H9 (cell line): Measurements from ENCODE around the gene RWDD1. TPM values are rescaled to one million over a fixed set of nuclear protein-coding genes. Genes with fewer than 3 reads are reported as not detected.

Experiments used
- DNase-seq: peaks from one replicate; pipeline ENCODE4 v3.0.0-alpha.2; 2017
- H2AFZ ChIP-seq: one replicate; pipeline ENCODE4 v1.6.1; 2013; ENCODE audit warnings: mild to moderate bottlenecking, low read length, control low read depth, moderate library complexity
- H2AK5ac ChIP-seq: 2 replicates; pipeline ENCODE4 v1.6.1; 2013; ENCODE audit warnings: low read length, control low read depth, mixed read lengths; ENCODE audit not compliant: insufficient read length
- H2BK120ac ChIP-seq: one replicate; pipeline ENCODE4 v1.6.1; 2013; ENCODE audit warnings: low read depth, mild to moderate bottlenecking, low read length, control low read depth, inconsistent platforms; ENCODE audit not compliant: poor library complexity, severe bottlenecking
- H2BK12ac ChIP-seq: 2 replicates; pipeline ENCODE4 v1.6.1; 2013; ENCODE audit warnings: low read length, control low read depth, mixed read lengths, low read depth; ENCODE audit not compliant: insufficient read length
- H2BK15ac ChIP-seq: 2 replicates; pipeline ENCODE4 v1.6.1; 2013; ENCODE audit warnings: low read depth, low read length, control low read depth
- H2BK20ac ChIP-seq: one replicate; pipeline ENCODE4 v1.6.1; 2013; ENCODE audit warnings: low read depth, mild to moderate bottlenecking, low read length, control low read depth, inconsistent platforms; ENCODE audit not compliant: poor library complexity, severe bottlenecking
- H2BK5ac ChIP-seq: 2 replicates; pipeline ENCODE4 v1.6.1; 2013; ENCODE audit warnings: low read length, control low read depth, mixed read lengths; ENCODE audit not compliant: insufficient read length
- H3K14ac ChIP-seq: 2 replicates; pipeline ENCODE4 v1.6.1; 2013; ENCODE audit warnings: low read length, control low read depth; ENCODE audit not compliant: insufficient read depth
- H3K18ac ChIP-seq: 2 replicates; pipeline ENCODE4 v1.6.1; 2013; ENCODE audit warnings: low read depth, mild to moderate bottlenecking, mixed read lengths, low read length, control low read depth; ENCODE audit not compliant: insufficient read length
- H3K23ac ChIP-seq: 2 replicates; pipeline ENCODE4 v1.6.1; 2013; ENCODE audit warnings: low read length, control low read depth, mixed read lengths, low read depth; ENCODE audit not compliant: insufficient read length
- H3K23me2 ChIP-seq: 2 replicates; pipeline ENCODE4 v1.6.1; 2013; ENCODE audit warnings: low read depth, mild to moderate bottlenecking, mixed read lengths, low read length, control low read depth; ENCODE audit not compliant: insufficient read length, poor library complexity, severe bottlenecking
- H3K27ac ChIP-seq: 2 replicates; pipeline ENCODE4 v1.5.1; 2013; ENCODE audit warnings: low read length, control low read depth, mixed read lengths, low read depth; ENCODE audit not compliant: insufficient read length
- H3K27me3 ChIP-seq: 2 replicates; pipeline ENCODE4 v1.6.1; 2013; ENCODE audit warnings: low read length, control low read depth, inconsistent platforms; ENCODE audit not compliant: insufficient read depth
- H3K4ac ChIP-seq: 2 replicates; pipeline ENCODE4 v1.6.1; 2013; ENCODE audit warnings: low read depth, mild to moderate bottlenecking, control low read depth, inconsistent platforms, low read length, moderate library complexity
- H3K4me1 ChIP-seq: 2 replicates; pipeline ENCODE4 v1.6.1; 2013; ENCODE audit warnings: low read length, control low read depth, inconsistent platforms; ENCODE audit not compliant: insufficient read depth
- H3K4me2 ChIP-seq: 2 replicates; pipeline ENCODE4 v1.6.1; 2013; ENCODE audit warnings: low read length, control low read depth, mixed read lengths; ENCODE audit not compliant: insufficient read length, insufficient read depth
- H3K56ac ChIP-seq: 2 replicates; pipeline ENCODE4 v1.6.1; 2013; ENCODE audit warnings: low read depth, mild to moderate bottlenecking, mixed read lengths, low read length, control low read depth; ENCODE audit not compliant: insufficient read length
- H3K79me1 ChIP-seq: 2 replicates; pipeline ENCODE4 v1.6.1; 2013; ENCODE audit warnings: low read depth, mild to moderate bottlenecking, moderate library complexity, low read length, control low read depth, inconsistent platforms; ENCODE audit not compliant: insufficient read depth, poor library complexity, severe bottlenecking
- H3K79me2 ChIP-seq: 2 replicates; pipeline ENCODE4 v1.6.1; 2013; ENCODE audit warnings: low read length, control low read depth, inconsistent platforms; ENCODE audit not compliant: insufficient read depth
- H3K9ac ChIP-seq: 2 replicates; pipeline ENCODE4 v1.6.1; 2013; ENCODE audit warnings: low read length, control low read depth, mixed read lengths; ENCODE audit not compliant: insufficient read length; ENCODE audit errors: extremely low read depth
- H3K9me3 ChIP-seq: one replicate; pipeline ENCODE4 v1.6.1; 2013; ENCODE audit warnings: low read depth, low read length, inconsistent platforms; ENCODE audit not compliant: control insufficient read depth
- H3T11ph ChIP-seq: one replicate; pipeline ENCODE4 v1.6.1; 2013; ENCODE audit warnings: mild to moderate bottlenecking, low read length, control low read depth, inconsistent platforms
- H4K20me1 ChIP-seq: one replicate; pipeline ENCODE4 v1.6.1; 2013; ENCODE audit not compliant: control insufficient read depth, insufficient read length, insufficient read depth
- H4K5ac ChIP-seq: 2 replicates; pipeline ENCODE4 v1.6.1; 2013; ENCODE audit warnings: low read depth, mild to moderate bottlenecking, mixed read lengths, low read length, control low read depth; ENCODE audit not compliant: insufficient read length
- H4K8ac ChIP-seq: replicated peaks from 2 replicates; pipeline ENCODE4 v1.6.1; 2013; ENCODE audit warnings: low read length, control low read depth, mixed read lengths, low read depth; ENCODE audit not compliant: insufficient read length
- H4K91ac ChIP-seq: 2 replicates; pipeline ENCODE4 v1.6.1; 2013; ENCODE audit warnings: low read depth, mild to moderate bottlenecking, moderate library complexity, mixed read lengths, low read length, control low read depth; ENCODE audit not compliant: insufficient read length
- H3K27ac Mint-ChIP-seq, 3 experiments: 2 replicates in 2 of 3; 3 replicates in 1 of 3; pipeline ENCODE4 v1.8.0; 2020 to 2021; ENCODE audit warnings: mixed read lengths in 3 of 3, mild to moderate bottlenecking in 1 of 3, moderate library complexity in 1 of 3
- H3K27me3 Mint-ChIP-seq: 2 replicates; pipeline ENCODE4 v1.8.0; 2021; ENCODE audit warnings: low read depth, mild to moderate bottlenecking, moderate library complexity, mixed read lengths
- H3K36me3 Mint-ChIP-seq, 3 experiments: 2 replicates in 2 of 3; 3 replicates in 1 of 3; pipeline ENCODE4 v1.8.0; 2020 to 2021; ENCODE audit warnings: low read depth in 3 of 3, mixed read lengths in 3 of 3; ENCODE audit not compliant: insufficient read depth in 1 of 3
- H3K4me1 Mint-ChIP-seq, 2 experiments: 2 replicates each; pipeline ENCODE4 v1.8.0; 2020; ENCODE audit warnings: mixed read lengths in 2 of 2
- H3K4me3 Mint-ChIP-seq, 2 experiments: 2 replicates in 1 of 2; 3 replicates in 1 of 2; pipeline ENCODE4 v1.8.0; 2020 to 2021; ENCODE audit warnings: mild to moderate bottlenecking in 2 of 2, mixed read lengths in 2 of 2, moderate library complexity in 1 of 2
- H3K9me3 Mint-ChIP-seq, 2 experiments: 2 replicates in 1 of 2; 3 replicates in 1 of 2; pipeline ENCODE4 v1.8.0; 2020; ENCODE audit warnings: mild to moderate bottlenecking in 2 of 2, mixed read lengths in 2 of 2, moderate library complexity in 1 of 2
- CTCF ChIP-seq: fragments of 200-600 bp; sonication (generic); conservative IDR thresholded peaks from 3 replicates; pipeline ENCODE4 v1.8.0; 2021; ENCODE audit warnings: antibody characterized with exemption, mild to moderate bottlenecking
- WGBS: extraction: QIAGEN DNeasy Blood & Tissue Kit; methylation state at CpG from one replicate; pipeline ENCODE4 v1.1.7; 2013; ENCODE audit warnings: missing lambda C conversion rate, low lambda C conversion rate, mixed read lengths; ENCODE audit not compliant: insufficient read length; ENCODE audit errors: extremely low coverage; 5-methylcytosine and 5-hydroxymethylcytosine counted together
- total RNA-seq: library from RNA; stranded (reverse); gene quantifications from 2 replicates; pipeline ENCODE4 v1.2.1, GENCODE V29; 2021

The RWDD1 gene
- total RNA-seq, 1 experiment from 2014 or later = 42.0 TPM

GRCh38 chr6:116556065-116556464 is 15.2 kb upstream of the RWDD1 start:
- Histone ChIP-seq H3K4ac (no peak overlapping the region), H2AK5ac (no peak overlapping the region), H2BK20ac (no peak overlapping the region), H3K14ac (no peak overlapping the region), H2BK5ac (no peak overlapping the region), H3K27me3 (no peaks in the 10 kb centered on the region), H3K23ac (no peak overlapping the region), H4K5ac (no peak overlapping the region), H3K9me3 (no peaks in the 10 kb centered on the region), H3K9ac (no peak overlapping the region), H4K91ac (no peak overlapping the region), H4K8ac (no peak overlapping the region), H3K4me1 (no peaks in the 10 kb centered on the region), H3K79me2 (no peaks in the 10 kb centered on the region), H2BK12ac (no peak overlapping the region), H3K4me2 (no peak overlapping the region), H3K18ac (no peak overlapping the region), H3K23me2 (no peaks in the 10 kb centered on the region), H2BK15ac (no peak overlapping the region), H3K79me1 (no peaks in the 10 kb centered on the region), H3T11ph (no peak overlapping the region), H4K20me1 (no peaks in the 10 kb centered on the region), H2BK120ac (no peak overlapping the region), H2AFZ (no peak overlapping the region), H3K56ac (no peak overlapping the region), H3K27ac (no peak overlapping the region)
- Mint-ChIP-seq H3K36me3 (no peaks in the 10 kb centered on the region), H3K27me3 (no peaks in the 10 kb centered on the region; the same call in 1 of the 2 replicates), H3K27ac (no peak overlapping the region), H3K9me3 (no peaks in the 10 kb centered on the region), H3K4me3 (no peak overlapping the region), H3K4me1 (0 out of 4 replicates have a peak, but pooled peaks cover 0 to under 1% of the 10 kb centered on the region in 2 experiments)
- TF ChIP-seq CTCF = no peak
- WGBS = no CpG with 5 or more reads among the region's 1 CpG
- no peak for DNase-seq
